VCaP (cell line): Measurements from ENCODE around the gene RIPOR3.

Experiments used
- H3K27ac ChIP-seq: fragments of 450-650 bp; 2 replicates; pipeline ENCODE4 v1.5.1; 2017
- CTCF ChIP-seq: fragments of 450-650 bp; conservative IDR thresholded peaks from 2 replicates; pipeline ENCODE4 v1.5.1; 2017; ENCODE audit warnings: mild to moderate bottlenecking, moderate library complexity

Gene RIPOR3

GRCh38 chr20:50721881-50722281, 30.5 kb upstream of the RIPOR3 start:
- no peak overlapping the region for H3K27ac ChIP-seq
- TF ChIP-seq CTCF: no peak

- no peak overlapping the region for H3K27ac ChIP-seq
- TF ChIP-seq CTCF: no peak
Measured at GRCh38 chr20:50720582-50720981, 29.2 kb upstream of the RIPOR3 start.

GRCh38 chr20:50720026-50720425, 28.7 kb upstream of the RIPOR3 start:
- no peak overlapping the region for H3K27ac ChIP-seq
- no peak for TF ChIP-seq CTCF

- H3K27ac ChIP-seq: no peak overlapping the region
- no peak for TF ChIP-seq CTCF
Measured at GRCh38 chr20:50719328-50719727, 28.0 kb upstream of the RIPOR3 start.

- no peak overlapping the region for H3K27ac ChIP-seq
- TF ChIP-seq CTCF: no peak
Measured at GRCh38 chr20:50717974-50718761, 26.8 kb upstream of the RIPOR3 start.

GRCh38 chr20:50717312-50717711, 26.0 kb upstream of the RIPOR3 start:
- no peak for TF ChIP-seq CTCF
- H3K27ac ChIP-seq: no peak overlapping the region

- no peak for TF ChIP-seq CTCF
- no peak overlapping the region for H3K27ac ChIP-seq
Measured at GRCh38 chr20:50716518-50716917, 25.2 kb upstream of the RIPOR3 start.
